ENCODE measurements around the gene IKZF1. TPM values are rescaled to one million over a fixed set of nuclear protein-coding genes. Genes with fewer than 3 reads are reported as not detected.

The IKZF1 gene
- polyA plus RNA-seq, 2 of the 4 experiments (the other 2 are of a cell fraction): not detected

- Histone ChIP-seq H3K4me2 (no peak overlapping the region), H3K4me3 (no peak overlapping the region), H3K27ac (no peak overlapping the region), H3K4me1 (no peaks in the 10 kb centered on the region), H3K9me3 (no peaks in the 10 kb centered on the region)
- FAIRE-seq (no peak), DNase-seq (ENCODE audit: low read depth in 1 of 2, low spot score in 1 of 2) (no peak), ATAC-seq (no peak)
- WGBS (ENCODE audit: missing lambda C conversion rate): 4% methylated on average over 6 of the region's 9 CpGs
- TF ChIP-seq NR3C1 (IDR thresholded peaks at IDR 0.05) (no peak), RAD21 (conservative IDR thresholded peaks at IDR 0.05 in 1 of 2, IDR thresholded peaks at IDR 0.05 in 1 of 2) (no peak), ATOH8 (CRISPR knock-in tag; IDR thresholded peaks at IDR 0.05; ENCODE audit: low read depth) (no peak)
- TF ChIP-seq, protein P1, sequence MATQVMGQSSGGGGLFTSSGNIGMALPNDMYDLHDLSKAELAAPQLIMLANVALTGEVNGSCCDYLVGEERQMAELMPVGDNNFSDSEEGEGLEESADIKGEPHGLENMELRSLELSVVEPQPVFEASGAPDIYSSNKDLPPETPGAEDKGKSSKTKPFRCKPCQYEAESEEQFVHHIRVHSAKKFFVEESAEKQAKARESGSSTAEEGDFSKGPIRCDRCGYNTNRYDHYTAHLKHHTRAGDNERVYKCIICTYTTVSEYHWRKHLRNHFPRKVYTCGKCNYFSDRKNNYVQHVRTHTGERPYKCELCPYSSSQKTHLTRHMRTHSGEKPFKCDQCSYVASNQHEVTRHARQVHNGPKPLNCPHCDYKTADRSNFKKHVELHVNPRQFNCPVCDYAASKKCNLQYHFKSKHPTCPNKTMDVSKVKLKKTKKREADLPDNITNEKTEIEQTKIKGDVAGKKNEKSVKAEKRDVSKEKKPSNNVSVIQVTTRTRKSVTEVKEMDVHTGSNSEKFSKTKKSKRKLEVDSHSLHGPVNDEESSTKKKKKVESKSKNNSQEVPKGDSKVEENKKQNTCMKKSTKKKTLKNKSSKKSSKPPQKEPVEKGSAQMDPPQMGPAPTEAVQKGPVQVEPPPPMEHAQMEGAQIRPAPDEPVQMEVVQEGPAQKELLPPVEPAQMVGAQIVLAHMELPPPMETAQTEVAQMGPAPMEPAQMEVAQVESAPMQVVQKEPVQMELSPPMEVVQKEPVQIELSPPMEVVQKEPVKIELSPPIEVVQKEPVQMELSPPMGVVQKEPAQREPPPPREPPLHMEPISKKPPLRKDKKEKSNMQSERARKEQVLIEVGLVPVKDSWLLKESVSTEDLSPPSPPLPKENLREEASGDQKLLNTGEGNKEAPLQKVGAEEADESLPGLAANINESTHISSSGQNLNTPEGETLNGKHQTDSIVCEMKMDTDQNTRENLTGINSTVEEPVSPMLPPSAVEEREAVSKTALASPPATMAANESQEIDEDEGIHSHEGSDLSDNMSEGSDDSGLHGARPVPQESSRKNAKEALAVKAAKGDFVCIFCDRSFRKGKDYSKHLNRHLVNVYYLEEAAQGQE (IDR thresholded peaks at IDR 0.05): no peak
- ChIA-PET CTCF (no interaction called here), POLR2A (no interaction called here)
Measured at GRCh38 chr7:50353894-50354595, 49.5 kb downstream of the IKZF1 start.

- CTCF ChIA-PET: no interaction called here
- FAIRE-seq: no peak
- Histone ChIP-seq H3K4me1 (no peaks in the 10 kb centered on the region), H3K4me3 (no peak overlapping the region), H3K9me3 (no peaks in the 10 kb centered on the region), H3K4me2 (no peak overlapping the region), H3K27ac (no peak overlapping the region)
- WGBS (ENCODE audit: missing lambda C conversion rate): 41% methylated on average over 9 of the region's 9 CpGs
- TF ChIP-seq, protein P2, sequence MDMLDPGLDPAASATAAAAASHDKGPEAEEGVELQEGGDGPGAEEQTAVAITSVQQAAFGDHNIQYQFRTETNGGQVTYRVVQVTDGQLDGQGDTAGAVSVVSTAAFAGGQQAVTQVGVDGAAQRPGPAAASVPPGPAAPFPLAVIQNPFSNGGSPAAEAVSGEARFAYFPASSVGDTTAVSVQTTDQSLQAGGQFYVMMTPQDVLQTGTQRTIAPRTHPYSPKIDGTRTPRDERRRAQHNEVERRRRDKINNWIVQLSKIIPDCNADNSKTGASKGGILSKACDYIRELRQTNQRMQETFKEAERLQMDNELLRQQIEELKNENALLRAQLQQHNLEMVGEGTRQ (IDR thresholded peaks at IDR 0.05): no peak
- no peak for TF ChIP-seq ZC3H11A (IDR thresholded peaks at IDR 0.05)
- TF ChIP-seq POLR2AphosphoS2 (conservative IDR thresholded peaks at IDR 0.05; ENCODE audit: low read length): no peak
- no peak for TF ChIP-seq FOXS1 (CRISPR knock-in tag; IDR thresholded peaks at IDR 0.05)
- TF ChIP-seq POLR2A (IDR thresholded peaks at IDR 0.05; ENCODE audit: low read length): no peak
- no peak for TF ChIP-seq HOXB5 (CRISPR knock-in tag; IDR thresholded peaks at IDR 0.05)
- TF ChIP-seq CEBPB (IDR thresholded peaks at IDR 0.05): no peak
- TF ChIP-seq, protein P3, sequence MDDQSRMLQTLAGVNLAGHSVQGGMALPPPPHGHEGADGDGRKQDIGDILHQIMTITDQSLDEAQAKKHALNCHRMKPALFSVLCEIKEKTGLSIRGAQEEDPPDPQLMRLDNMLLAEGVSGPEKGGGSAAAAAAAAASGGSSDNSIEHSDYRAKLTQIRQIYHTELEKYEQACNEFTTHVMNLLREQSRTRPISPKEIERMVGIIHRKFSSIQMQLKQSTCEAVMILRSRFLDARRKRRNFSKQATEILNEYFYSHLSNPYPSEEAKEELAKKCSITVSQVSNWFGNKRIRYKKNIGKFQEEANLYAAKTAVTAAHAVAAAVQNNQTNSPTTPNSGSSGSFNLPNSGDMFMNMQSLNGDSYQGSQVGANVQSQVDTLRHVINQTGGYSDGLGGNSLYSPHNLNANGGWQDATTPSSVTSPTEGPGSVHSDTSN (IDR thresholded peaks at IDR 0.05): no peak
- TF ChIP-seq HOXA7 (CRISPR knock-in tag; IDR thresholded peaks at IDR 0.05): no peak
- no peak for TF ChIP-seq TP53 (CRISPR knock-in tag; IDR thresholded peaks at IDR 0.05)
- POLR2A ChIA-PET: no interaction called here
- DNase-seq (ENCODE audit: low read depth in 1 of 2, low spot score in 1 of 2): no peak
- no peak for ATAC-seq
Measured at GRCh38 chr7:50355817-50356178, 51.3 kb downstream of the IKZF1 start.

DNA sequence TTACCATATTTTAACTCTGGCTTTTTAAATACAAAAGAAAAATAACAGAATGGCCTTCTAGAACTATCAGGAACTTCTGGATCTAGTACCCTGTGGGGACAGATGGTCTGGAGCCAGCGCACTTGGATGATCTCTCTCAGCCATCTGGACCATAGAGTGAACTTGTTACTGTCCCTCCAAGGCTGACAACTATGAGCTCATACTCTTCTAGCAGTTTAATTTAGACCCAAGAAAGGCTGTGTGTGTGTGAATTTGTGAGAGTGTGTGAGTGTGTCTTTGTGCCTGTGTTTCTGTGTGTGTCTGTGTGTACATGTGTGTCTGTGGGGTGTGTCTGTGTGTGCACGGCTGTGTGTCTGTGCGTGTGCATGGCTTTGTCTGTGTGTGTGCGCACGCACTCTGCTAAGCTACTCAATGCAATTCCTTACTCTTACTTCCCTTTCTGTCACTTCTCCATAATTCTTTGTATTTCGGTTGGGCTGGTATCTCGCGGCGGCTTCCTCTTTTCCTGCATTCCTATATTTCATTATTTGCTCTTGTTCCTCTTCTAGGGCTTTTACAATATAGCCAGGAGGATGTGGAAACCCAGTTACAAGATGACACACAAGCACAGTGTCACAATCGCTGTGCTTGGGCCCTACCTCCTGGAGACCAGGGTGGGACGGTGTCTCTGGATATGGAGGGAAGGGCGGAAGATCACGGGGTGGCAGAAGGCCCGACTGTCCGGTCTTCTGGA is 51.9 kb downstream of the IKZF1 start:
- POLR2A ChIA-PET: no interaction called here
- WGBS (ENCODE audit: missing lambda C conversion rate): 69% methylated on average over 14 of the region's 15 CpGs
- TF ChIP-seq RARB (CRISPR knock-in tag; IDR thresholded peaks at IDR 0.05) (no peak), GATA3 (IDR thresholded peaks at IDR 0.05; ENCODE audit: borderline replicate concordance) (no peak)

More for the DNA sequence above, 51.9 kb downstream of the IKZF1 start:
- Histone ChIP-seq H3K27ac (no peak overlapping the region), H3K4me1 (no peaks in the 10 kb centered on the region), H3K4me2 (no peak overlapping the region), H3K4me3 (no peak overlapping the region), H3K9me3 (no peaks in the 10 kb centered on the region)
- DNase-seq (ENCODE audit: low read depth in 1 of 2, low spot score in 1 of 2) (no peak), FAIRE-seq (no peak), ATAC-seq (no peak)
- CTCF ChIA-PET: no interaction called here
